Stomach (tissue), 4 donors: ENCODE results near the gene ARID3B.

Experiments
- EP300 ChIP-seq: sonication (generic); formaldehyde crosslinking; IDR thresholded peaks from one replicate; pipeline ENCODE4 v1.6.1; 2017; ENCODE audit warnings: antibody characterized with exemption
- TF ChIP-seq, protein P1 (sequence below), 7 experiments: fragments of 450-650 bp in 4 of 7; fragments of 200-600 bp in 3 of 7; sonication (generic) in 3 of 7; IDR thresholded peaks; one replicate each; pipeline ENCODE4 v1.5.1; 2016 to 2019; ENCODE audit warnings: antibody characterized with exemption in 7 of 7, control low read depth in 2 of 7, mild to moderate bottlenecking in 1 of 7

DNA sequence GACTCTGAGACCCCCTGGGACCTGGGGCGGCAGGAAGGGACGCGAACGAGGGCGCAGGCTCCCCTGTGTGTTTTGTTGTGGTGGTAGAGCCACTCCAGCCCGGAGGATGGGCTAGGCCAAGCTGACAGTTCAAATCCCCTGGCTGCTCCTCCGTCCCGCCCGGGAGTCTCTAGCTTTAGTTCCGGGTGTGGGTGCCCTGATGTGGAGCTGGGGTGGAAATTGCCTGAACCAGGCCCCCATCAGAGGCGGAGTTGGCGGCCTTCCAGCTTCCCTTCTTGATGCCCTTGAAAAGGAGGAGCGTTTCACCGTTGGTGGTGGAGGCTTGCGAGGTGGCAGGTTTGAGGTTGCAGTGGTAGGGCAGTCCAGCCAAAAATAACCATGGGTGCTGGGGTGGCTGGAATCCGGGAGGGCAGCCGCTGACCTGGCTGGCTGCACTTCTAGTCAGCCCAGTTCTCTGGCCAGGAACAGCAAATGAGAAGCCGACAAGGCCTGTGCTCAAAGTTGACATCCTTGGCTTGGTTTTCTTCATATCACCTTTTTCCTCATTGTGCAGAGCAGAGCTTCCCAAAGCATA lies 75.4 kb downstream of the ARID3B start:
- TF ChIP-seq, protein P1, sequence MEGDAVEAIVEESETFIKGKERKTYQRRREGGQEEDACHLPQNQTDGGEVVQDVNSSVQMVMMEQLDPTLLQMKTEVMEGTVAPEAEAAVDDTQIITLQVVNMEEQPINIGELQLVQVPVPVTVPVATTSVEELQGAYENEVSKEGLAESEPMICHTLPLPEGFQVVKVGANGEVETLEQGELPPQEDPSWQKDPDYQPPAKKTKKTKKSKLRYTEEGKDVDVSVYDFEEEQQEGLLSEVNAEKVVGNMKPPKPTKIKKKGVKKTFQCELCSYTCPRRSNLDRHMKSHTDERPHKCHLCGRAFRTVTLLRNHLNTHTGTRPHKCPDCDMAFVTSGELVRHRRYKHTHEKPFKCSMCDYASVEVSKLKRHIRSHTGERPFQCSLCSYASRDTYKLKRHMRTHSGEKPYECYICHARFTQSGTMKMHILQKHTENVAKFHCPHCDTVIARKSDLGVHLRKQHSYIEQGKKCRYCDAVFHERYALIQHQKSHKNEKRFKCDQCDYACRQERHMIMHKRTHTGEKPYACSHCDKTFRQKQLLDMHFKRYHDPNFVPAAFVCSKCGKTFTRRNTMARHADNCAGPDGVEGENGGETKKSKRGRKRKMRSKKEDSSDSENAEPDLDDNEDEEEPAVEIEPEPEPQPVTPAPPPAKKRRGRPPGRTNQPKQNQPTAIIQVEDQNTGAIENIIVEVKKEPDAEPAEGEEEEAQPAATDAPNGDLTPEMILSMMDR (IDR thresholded peaks at IDR 0.05): no peak
- no peak for TF ChIP-seq EP300
